ENCODE measurements around the gene CCR3. TPM values are rescaled to one million over a fixed set of nuclear protein-coding genes. Genes with fewer than 3 reads are reported as not detected.

CCR3 gene
- total RNA-seq, 1 donor from 2014 or later = not detected

GRCh38 chr3:46261926-46262594, 19.8 kb downstream of the CCR3 start:
- Mint-ChIP-seq H3K4me1 (ENCODE audit: low read depth) (peaks cover 28% of the 10 kb centered on the region), H3K36me3 (ENCODE audit: low read depth) (peaks cover 10% of the 10 kb centered on the region), H3K27ac (peak overlapping the region; percentile 32), H3K4me3 (no peak overlapping the region), H3K9me3 (peaks cover 21% of the 10 kb centered on the region), H3K27me3 (ENCODE audit: insufficient read depth) (peaks cover 11% of the 10 kb centered on the region)
- intact Hi-C loops (cut with micrococcal nuclease) = loop anchor here (1.0 kb wide), 1 partner anchor 7 kb away; no protein-coding TSS in a partner anchor
- no peak for DNase-seq (ENCODE audit: low spot score)

DNA sequence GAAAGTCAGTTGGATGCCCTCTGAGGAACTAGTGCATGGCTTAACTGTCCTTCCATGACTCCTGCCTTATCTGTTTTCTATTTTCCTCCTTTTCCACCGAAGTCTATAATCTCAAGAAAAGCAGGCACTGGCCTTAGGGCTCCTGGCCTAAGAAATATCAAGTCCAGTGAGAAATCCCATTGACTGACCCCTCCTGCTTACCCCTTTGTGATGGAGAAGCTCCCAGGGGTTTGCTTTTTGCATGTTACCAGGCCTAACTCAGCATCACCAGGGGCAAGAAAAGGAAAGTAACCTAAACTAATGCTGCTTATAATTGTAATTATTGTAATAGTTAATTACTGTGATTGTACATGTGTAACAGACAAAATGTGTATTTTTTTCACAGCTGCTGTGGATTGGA, 21.7 kb downstream of the CCR3 start:
- H3K9me3 Mint-ChIP-seq = peaks cover 21% of the 10 kb centered on the region
- intact Hi-C loops (cut with micrococcal nuclease) = no loop called here
- peaks cover 14% of the 10 kb centered on the region for H3K27me3 Mint-ChIP-seq (ENCODE audit: insufficient read depth)
- no peak overlapping the region for H3K4me3 Mint-ChIP-seq
- no peak for DNase-seq (ENCODE audit: low spot score)
- no peak overlapping the region for H3K27ac Mint-ChIP-seq
- H3K36me3 Mint-ChIP-seq (ENCODE audit: low read depth) = peaks cover 14% of the 10 kb centered on the region
- H3K4me1 Mint-ChIP-seq (ENCODE audit: low read depth) = peaks cover 41% of the 10 kb centered on the region

GRCh38 chr3:46266598-46266997, 24.3 kb downstream of the CCR3 start:
- intact Hi-C loops (cut with micrococcal nuclease) = no loop called here
- DNase-seq (ENCODE audit: low spot score) = no peak
- Mint-ChIP-seq H3K36me3 (ENCODE audit: low read depth) (peaks cover 11% of the 10 kb centered on the region), H3K4me1 (ENCODE audit: low read depth) (peaks cover 61% of the 10 kb centered on the region), H3K4me3 (no peak overlapping the region), H3K27me3 (ENCODE audit: insufficient read depth) (peaks cover 14% of the 10 kb centered on the region), H3K9me3 (peaks cover 4% of the 10 kb centered on the region), H3K27ac (no peak overlapping the region)

DNA sequence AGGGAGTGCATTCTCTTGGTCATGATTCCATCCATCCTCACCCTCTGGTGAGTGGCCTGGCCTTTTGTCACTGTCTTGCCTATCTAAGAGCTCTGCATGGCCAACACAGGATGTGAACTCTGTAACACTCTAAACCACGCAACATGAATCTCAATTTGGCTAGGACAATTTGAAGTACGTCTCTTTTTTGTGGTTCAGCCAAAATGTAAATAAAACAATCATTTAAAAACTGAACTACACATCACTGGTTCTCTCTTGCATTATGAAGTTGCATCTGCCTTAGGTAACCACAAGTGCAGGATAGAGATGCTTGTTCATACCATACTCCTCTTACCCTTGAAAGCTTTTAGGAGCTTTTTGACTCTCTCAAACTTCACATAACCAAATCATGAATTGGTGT, 27.3 kb downstream of the CCR3 start:
- Mint-ChIP-seq H3K27ac (peak overlapping the region; percentile 63), H3K4me1 (ENCODE audit: low read depth) (peaks cover 70% of the 10 kb centered on the region), H3K27me3 (ENCODE audit: insufficient read depth) (peaks cover 16% of the 10 kb centered on the region), H3K36me3 (ENCODE audit: low read depth) (peaks cover 16% of the 10 kb centered on the region), H3K4me3 (peak overlapping the region; percentile 12), H3K9me3 (peaks cover 3% of the 10 kb centered on the region)
- DNase-seq (ENCODE audit: low spot score) = peak; percentile 16
- intact Hi-C loops (cut with micrococcal nuclease) = loop anchor here (1.0 kb wide), 8 partner anchors 8 to 171 kb away; partner anchors contain the start of genes CCR1 and CCR5

- Mint-ChIP-seq H3K4me3 (no peak overlapping the region), H3K4me1 (ENCODE audit: low read depth) (peaks cover 70% of the 10 kb centered on the region), H3K36me3 (ENCODE audit: low read depth) (peaks cover 14% of the 10 kb centered on the region), H3K27ac (no peak overlapping the region), H3K9me3 (peaks cover 3% of the 10 kb centered on the region), H3K27me3 (ENCODE audit: insufficient read depth) (peaks cover 17% of the 10 kb centered on the region)
- intact Hi-C loops (cut with micrococcal nuclease) = no loop called here
- DNase-seq (ENCODE audit: low spot score) = no peak
These were observed 28.2 kb downstream of the CCR3 start for GRCh38 chr3:46270474-46270873.

DNA sequence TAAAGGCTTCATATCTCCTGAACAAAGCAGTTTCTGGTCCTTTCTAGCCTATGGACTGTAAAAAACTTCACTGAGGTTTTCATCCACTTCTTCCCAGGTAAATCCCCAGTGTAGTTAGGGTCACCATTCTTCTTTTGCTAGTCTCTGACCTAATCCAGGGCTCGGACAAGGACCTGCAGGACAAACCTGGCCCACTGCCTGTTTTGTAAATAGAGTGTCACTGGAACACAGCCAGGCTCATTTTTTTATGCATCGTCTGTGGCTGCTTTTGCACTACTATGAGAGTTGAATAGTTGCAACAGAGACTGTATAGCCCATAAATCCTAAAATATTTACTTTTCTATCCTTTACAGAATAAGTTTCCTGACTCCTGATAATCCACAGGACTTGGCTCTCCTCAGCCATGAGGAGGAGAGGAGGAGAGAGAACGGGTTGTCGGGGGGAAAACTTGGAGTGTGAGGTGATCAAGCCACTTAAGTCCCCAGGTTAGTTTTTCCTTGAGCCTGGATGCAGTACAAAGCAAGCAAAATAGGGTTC, 29.0 kb downstream of the CCR3 start:
- Mint-ChIP-seq H3K27ac (no peak overlapping the region), H3K27me3 (ENCODE audit: insufficient read depth) (peaks cover 15% of the 10 kb centered on the region), H3K4me1 (ENCODE audit: low read depth) (peaks cover 64% of the 10 kb centered on the region), H3K9me3 (peaks cover 3% of the 10 kb centered on the region), H3K4me3 (no peak overlapping the region), H3K36me3 (ENCODE audit: low read depth) (peaks cover 14% of the 10 kb centered on the region)
- no peak for DNase-seq (ENCODE audit: low spot score)
- intact Hi-C loops (cut with micrococcal nuclease) = no loop called here

- H3K36me3 Mint-ChIP-seq (ENCODE audit: low read depth) = peaks cover 14% of the 10 kb centered on the region
- peaks cover 3% of the 10 kb centered on the region for H3K9me3 Mint-ChIP-seq
- no peak overlapping the region for H3K27ac Mint-ChIP-seq
- intact Hi-C loops (cut with micrococcal nuclease) = no loop called here
- peaks cover 14% of the 10 kb centered on the region for H3K27me3 Mint-ChIP-seq (ENCODE audit: insufficient read depth)
- no peak for DNase-seq (ENCODE audit: low spot score)
- peaks cover 64% of the 10 kb centered on the region for H3K4me1 Mint-ChIP-seq (ENCODE audit: low read depth)
- H3K4me3 Mint-ChIP-seq = no peak overlapping the region
These were observed 29.8 kb downstream of the CCR3 start for GRCh38 chr3:46272028-46272451.

DNA sequence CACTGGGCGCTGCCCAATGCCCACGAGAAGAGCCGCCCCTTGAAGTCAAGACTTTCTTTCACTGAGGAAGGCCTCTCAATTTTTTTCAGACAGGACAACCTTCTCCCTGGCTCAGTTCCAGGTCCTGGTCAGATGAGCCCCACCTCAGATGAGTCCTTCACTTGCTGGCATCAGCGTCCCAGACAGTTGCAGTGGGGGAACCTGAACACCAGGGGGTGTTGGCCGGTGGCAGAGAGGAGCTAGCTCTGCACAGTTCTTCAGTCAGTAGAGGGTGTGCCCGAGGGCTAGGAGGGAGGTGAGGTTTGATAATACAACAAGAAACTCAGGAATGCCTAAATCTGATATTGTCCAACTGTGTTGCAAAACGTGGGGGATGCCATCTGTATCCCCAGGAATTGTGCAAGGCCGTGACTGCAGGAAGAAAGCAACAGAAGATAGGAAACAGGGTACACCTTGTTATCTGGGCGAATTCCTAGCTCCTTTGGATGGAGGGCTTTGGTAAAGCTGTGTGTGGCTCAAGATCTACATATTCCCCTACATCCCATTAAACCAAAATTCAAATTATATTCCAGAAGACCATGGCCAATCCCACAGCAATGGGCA, 34.3 kb downstream of the CCR3 start:
- peak; percentile 68 for DNase-seq (ENCODE audit: low spot score)
- Mint-ChIP-seq H3K27me3 (ENCODE audit: insufficient read depth) (peaks cover 11% of the 10 kb centered on the region), H3K4me1 (ENCODE audit: low read depth) (peaks cover 62% of the 10 kb centered on the region), H3K9me3 (peaks cover 5% of the 10 kb centered on the region), H3K4me3 (no peak overlapping the region), H3K36me3 (ENCODE audit: low read depth) (peaks cover 17% of the 10 kb centered on the region), H3K27ac (peak overlapping the region; percentile 21)
- intact Hi-C loops (cut with micrococcal nuclease) = loop anchor here (1.0 to 5.0 kb wide), 2 partner anchors 96 to 166 kb away; no protein-coding TSS in a partner anchor

DNA sequence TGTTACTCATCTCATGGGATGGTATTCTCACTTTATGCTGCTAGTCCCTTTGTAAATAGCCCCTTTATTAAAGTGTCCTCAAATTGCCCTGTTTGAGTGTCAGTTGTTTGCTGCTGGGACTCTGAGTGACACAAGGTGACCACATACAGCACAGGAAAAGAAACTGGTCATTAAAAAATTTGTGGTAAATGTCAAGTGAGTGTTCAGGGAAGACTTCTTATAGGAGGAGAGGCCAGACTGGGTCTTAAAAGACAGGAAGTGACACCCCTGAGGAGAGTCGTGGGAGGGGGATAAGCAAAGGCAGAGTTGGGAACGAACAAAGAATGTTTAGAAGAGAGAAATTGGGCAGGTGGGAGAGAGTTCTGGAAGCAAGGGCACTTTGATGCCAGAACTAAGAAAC, 35.2 kb downstream of the CCR3 start:
- H3K27ac Mint-ChIP-seq = peak overlapping the region; percentile 76
- peaks cover 17% of the 10 kb centered on the region for H3K36me3 Mint-ChIP-seq (ENCODE audit: low read depth)
- H3K4me3 Mint-ChIP-seq = peak overlapping the region; percentile 4
- no peak for DNase-seq (ENCODE audit: low spot score)
- H3K4me1 Mint-ChIP-seq (ENCODE audit: low read depth) = peaks cover 62% of the 10 kb centered on the region
- H3K9me3 Mint-ChIP-seq = peaks cover 5% of the 10 kb centered on the region
- intact Hi-C loops (cut with micrococcal nuclease) = loop anchor here (5.0 kb wide), 1 partner anchor 165 kb away; no protein-coding TSS in a partner anchor
- peaks cover 11% of the 10 kb centered on the region for H3K27me3 Mint-ChIP-seq (ENCODE audit: insufficient read depth)

DNA sequence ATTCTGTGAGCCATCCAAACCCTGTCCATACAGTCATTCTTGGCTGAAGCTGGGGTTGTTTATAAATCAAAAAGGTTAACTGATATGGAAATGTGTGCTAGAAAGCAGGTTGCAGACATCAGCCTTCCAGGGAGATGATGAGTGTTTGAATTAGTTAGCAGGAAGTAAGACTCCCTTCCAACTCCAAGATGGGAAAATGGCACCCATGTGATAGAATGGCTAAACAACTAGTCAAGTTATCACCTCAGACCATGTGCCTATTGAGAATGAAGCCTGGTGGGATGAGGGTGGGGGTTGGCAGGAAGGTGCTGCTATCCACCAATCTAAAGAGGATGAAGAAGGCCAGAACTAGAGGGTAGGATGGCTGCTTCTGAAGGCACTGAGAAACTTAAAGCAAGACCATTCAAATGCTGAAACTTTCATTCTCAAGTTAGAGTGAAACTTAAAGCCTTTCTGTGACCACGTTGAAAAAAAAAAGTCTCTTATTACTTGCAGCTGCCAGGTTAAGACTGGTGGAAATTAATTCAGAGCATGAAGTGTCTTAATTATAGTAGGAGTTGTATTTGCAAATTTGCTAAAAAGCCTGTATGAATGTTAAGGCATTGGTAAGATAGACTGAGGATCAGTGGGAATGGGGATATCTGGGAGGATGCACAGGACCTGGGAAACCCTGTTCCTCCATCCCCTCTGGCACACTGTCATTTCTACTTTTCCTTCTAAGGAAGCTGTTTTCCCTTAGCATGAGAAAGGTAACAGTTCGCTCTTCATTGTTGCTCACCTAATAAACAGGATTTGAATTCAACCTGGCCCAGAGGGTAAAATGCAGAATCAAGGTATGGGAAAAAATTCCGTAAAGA, 36.8 kb downstream of the CCR3 start:
- DNase-seq (ENCODE audit: low spot score) = no peak
- Mint-ChIP-seq H3K27ac (peak overlapping the region; percentile 71), H3K36me3 (ENCODE audit: low read depth) (peaks cover 17% of the 10 kb centered on the region), H3K4me3 (peak overlapping the region; percentile 45), H3K9me3 (peaks cover 5% of the 10 kb centered on the region), H3K4me1 (ENCODE audit: low read depth) (peaks cover 73% of the 10 kb centered on the region), H3K27me3 (ENCODE audit: insufficient read depth) (peaks cover 10% of the 10 kb centered on the region)
- intact Hi-C loops (cut with micrococcal nuclease) = loop anchor here (1.0 to 5.0 kb wide), 2 partner anchors 10 to 163 kb away; no protein-coding TSS in a partner anchor

GRCh38 chr3:46280105-46280797, 38.0 kb downstream of the CCR3 start:
- Mint-ChIP-seq H3K9me3 (peaks cover 5% of the 10 kb centered on the region), H3K27ac (peak overlapping the region; percentile 71), H3K27me3 (ENCODE audit: insufficient read depth) (peaks cover 6% of the 10 kb centered on the region), H3K4me3 (peak overlapping the region; percentile 45), H3K36me3 (ENCODE audit: low read depth) (peaks cover 17% of the 10 kb centered on the region), H3K4me1 (ENCODE audit: low read depth) (peaks cover 80% of the 10 kb centered on the region)
- intact Hi-C loops (cut with micrococcal nuclease) = loop anchor here (1.0 to 5.0 kb wide), 7 partner anchors 14 to 338 kb away; partner anchors contain the start of genes CCR1 and CXCR6
- peak; percentile 55 for DNase-seq (ENCODE audit: low spot score)

- intact Hi-C loops (cut with micrococcal nuclease) = loop anchor here (2.0 to 5.0 kb wide), 3 partner anchors 71 to 339 kb away; partner anchors contain the start of genes CCR1 and CXCR6
- Mint-ChIP-seq H3K9me3 (peaks cover 5% of the 10 kb centered on the region), H3K4me1 (ENCODE audit: low read depth) (peaks cover 90% of the 10 kb centered on the region), H3K27ac (no peak overlapping the region), H3K27me3 (ENCODE audit: insufficient read depth) (no peaks in the 10 kb centered on the region), H3K4me3 (no peak overlapping the region), H3K36me3 (ENCODE audit: low read depth) (peaks cover 17% of the 10 kb centered on the region)
- DNase-seq (ENCODE audit: low spot score) = no peak
These were observed 39.3 kb downstream of the CCR3 start for GRCh38 chr3:46281551-46281950.

Data from activated T-helper 1 cell treated with anti-CD3 and anti-CD28 coated beads, Interleukin-12 subunit alpha, Interleukin-12 subunit beta, Interleukin-2, Interleukin-4 antibody, amounts not matched to agents 30 ng/mL and 10 ng/mL and 1 ng/mL, durations not matched to agents 14 hours and 24 hours and 36 hours (primary cell).